GM18870 (cell line): Measurements from ENCODE around the gene IRF1.

Experiments used
- ATAC-seq: cut with Tn5 transposase; IDR thresholded peaks from one replicate; pipeline ENCODE4 v1.9.1; 2021; ENCODE audit warnings: moderate library complexity; ENCODE audit not compliant: unreplicated experiment

IRF1 gene

GRCh38 chr5:132500931-132501628 is 10.5 kb upstream of the IRF1 start:
- peak; percentile 40 for ATAC-seq

DNA sequence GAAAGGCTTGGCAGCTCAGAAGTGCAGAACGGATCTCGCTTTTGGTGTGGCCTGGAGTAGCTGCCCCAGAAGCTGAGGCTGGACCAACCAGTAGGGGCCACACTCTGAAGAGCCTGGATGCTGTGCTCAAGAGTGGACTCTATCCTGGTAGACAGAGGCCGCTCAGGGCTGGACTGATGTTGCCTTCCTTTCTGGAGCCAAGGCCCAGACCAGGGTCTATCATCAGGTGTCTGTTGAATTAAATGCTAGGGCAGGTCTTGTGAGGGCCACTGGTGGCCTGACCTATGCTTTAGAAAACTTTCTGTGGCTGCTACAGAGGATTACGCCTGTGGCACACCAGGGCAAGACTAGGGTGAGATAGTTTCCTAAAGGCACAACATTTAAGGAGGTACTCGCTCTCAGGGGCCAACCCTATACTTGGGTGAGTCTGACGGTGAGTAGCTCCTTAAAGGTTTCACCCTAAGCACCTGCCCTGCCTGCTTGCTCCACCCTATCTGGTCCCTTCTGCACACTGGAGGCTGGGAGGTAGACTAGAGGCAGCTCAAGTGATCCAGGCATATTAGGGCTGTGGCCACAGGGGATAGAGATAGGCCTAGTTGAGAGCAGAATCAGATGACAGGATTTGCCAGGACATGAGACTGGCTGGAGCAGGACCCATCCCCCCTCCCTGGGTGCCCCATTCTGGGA is 9.8 kb upstream of the IRF1 start:
- no peak for ATAC-seq

DNA sequence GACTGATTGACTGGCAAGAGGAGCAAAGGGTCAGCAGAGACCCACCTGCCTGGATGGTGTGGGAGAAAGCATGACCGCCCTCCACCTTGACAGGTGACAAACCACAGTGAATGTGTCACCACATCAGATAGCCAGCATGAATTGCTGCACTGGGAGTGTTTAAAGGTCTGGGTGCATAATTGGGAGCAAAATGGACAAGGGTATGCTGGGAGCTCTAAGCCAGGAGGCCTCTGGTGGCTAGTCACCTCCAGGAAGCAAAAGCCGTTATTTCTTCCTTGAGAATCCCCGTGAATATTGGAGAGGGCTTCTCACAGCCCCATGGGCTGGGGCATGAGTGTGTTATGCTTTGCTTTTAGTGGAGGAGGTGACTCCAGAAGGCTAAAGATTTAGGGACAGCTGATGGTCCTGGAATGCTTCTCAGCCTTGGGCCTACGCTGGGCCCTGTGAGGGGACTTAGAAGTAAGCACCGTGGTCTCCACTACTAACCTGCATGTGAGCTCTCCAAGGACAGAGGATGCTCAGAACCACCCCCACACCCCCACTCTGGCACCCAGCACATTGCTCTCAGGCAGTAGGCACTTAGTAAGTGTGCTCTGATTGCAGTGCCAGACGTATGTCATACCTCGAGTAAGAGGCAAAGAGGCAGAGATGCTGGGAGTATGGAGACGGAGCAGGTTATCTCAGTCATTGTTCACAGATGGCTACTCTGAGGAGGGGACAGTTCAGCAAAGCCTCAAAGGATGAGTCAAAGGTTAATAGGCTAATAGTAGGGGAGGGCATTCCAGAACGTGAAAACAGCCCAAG is 9.1 kb upstream of the IRF1 start:
- no peak for ATAC-seq

DNA sequence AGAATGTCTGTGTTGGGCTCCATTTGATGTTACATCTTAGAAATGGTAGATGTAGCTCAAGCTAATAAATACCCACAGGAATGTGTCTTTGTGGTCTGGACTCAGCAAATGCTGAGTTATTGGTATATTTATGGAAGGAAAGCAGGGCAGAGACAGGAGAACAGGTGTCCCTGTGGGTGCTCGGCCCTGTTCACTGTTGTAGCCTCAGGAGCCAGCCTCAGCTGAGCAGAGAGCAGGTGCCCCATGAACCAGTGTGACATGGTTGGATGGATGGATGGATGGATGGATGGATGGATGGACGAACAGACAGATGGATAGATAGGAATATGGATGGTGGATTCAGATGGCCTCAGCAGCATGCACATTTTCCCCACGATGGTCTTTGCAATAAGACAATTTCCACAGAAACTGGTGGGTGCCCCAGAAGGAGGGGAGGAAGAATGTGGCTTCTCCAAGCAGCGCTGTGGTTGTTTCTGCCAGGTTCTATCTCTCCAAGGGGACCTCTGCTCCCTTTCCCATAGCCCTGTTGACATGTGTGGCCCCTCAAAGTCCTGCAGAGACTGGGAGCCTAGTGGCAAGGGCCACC is 8.2 kb upstream of the IRF1 start:
- ATAC-seq: no peak

DNA sequence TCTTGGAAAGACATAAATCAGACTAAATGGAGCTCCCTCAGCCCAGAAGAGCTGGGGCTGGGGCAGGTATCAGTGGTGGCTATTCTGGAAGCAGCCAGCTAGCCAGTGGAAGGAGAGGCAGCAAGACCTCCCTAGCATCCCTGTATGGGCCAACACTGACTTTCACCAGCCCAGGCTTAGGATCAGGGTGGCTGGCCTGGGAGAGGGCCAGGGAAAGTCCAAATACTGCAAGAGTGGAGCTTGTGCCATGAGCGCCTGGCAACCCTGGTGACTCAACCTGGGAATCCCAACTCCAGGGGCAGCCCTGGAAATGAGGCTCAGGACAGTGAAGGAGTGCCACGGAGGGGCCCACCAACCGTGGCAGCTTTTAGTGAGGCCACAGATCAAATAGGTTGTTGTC is 7.6 kb upstream of the IRF1 start:
- no peak for ATAC-seq

DNA sequence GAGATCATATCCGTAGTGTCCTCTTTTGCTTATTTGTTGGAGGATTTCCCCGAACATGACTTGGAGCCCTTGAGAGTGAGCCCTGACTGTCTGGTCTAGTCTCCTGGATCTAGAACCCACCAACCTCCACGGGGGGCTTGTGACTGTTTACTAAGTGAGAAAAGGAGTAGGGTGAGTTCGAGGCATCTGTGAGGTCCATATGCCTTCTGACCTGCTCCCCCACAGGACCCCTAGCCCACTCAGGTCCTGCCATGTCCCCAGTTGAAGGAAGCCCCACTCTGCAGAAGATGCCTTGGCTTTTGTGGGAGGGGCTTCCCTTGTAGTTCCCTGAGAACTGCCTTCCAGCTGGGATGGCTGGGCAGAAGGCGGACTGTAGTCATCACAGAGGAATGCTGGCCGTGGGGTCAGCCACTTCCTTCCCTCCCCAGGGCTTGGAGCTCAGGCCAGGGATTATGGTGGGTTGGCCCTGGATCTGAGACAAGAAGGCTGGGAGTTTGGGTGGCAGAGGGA is 7.0 kb upstream of the IRF1 start:
- ATAC-seq: no peak

GRCh38 chr5:132496631-132497487 is 6.3 kb upstream of the IRF1 start:
- no peak for ATAC-seq

DNA sequence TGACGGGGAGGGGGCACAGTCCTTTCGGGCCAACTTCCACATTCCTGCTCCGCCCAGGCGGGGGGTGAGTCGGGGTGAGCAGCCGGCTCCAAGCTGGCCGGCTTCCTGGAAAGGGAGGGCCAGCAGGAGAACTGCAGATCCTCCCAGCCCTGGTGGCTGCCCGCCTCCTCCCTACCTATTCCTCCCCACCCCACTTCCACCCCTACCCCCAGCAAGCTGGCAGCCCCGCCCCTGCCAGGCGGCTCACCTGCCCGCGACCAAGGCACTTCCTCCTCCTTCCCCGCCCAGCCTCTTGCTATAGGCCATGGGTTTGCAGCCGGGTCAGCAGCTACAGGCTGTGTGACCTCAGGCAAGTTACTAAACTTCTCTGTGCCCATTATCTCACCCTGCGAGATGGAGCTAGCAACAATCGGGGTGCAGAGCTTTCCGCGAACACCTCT is 5.6 kb upstream of the IRF1 start:
- ATAC-seq: no peak

GRCh38 chr5:132495667-132496190 is 5.2 kb upstream of the IRF1 start:
- no peak for ATAC-seq

GRCh38 chr5:132493821-132494220 is 3.2 kb upstream of the IRF1 start:
- no peak for ATAC-seq

- ATAC-seq: no peak
These were observed 2.7 kb upstream of the IRF1 start for GRCh38 chr5:132493241-132493640.

DNA sequence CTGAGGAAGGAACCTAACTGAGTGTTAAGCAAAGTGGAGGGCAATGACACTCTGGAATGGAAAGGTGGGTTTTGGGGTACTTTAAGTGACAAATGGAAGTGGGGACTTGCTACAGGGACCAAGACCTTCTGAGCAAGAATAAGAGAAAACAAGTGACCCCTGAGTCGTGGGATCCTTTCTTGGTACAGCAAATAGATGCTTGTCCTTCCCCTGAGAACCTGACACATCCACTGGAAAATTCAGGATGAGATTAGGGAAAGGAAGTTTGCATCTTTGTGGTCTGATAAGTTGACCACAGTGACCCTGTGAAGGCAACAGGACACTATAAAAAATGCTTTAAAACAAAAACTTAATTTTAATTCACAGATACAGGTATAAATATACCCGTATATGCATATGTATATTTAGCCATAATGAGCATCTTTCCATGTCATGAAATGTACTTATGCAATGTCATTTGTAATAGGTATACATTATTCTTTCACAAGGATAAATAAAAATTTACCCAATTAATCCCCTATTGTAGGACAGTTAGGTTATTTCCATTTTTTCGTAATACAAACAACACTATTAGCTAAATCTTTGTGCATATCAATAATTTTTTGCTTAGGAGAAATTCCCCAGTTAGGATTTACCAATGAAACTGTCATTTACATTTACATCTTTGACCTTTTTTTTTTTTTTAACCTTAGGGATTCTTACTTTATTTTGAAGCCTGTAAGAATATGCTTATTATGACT is 2.0 kb upstream of the IRF1 start:
- no peak for ATAC-seq

- ATAC-seq: peak; percentile 24
These were observed 1.1 kb upstream of the IRF1 start for GRCh38 chr5:132491368-132492364.

- peak; percentile 1 for ATAC-seq
These were observed 596 bp downstream of the IRF1 start for GRCh38 chr5:132489871-132490483.

DNA sequence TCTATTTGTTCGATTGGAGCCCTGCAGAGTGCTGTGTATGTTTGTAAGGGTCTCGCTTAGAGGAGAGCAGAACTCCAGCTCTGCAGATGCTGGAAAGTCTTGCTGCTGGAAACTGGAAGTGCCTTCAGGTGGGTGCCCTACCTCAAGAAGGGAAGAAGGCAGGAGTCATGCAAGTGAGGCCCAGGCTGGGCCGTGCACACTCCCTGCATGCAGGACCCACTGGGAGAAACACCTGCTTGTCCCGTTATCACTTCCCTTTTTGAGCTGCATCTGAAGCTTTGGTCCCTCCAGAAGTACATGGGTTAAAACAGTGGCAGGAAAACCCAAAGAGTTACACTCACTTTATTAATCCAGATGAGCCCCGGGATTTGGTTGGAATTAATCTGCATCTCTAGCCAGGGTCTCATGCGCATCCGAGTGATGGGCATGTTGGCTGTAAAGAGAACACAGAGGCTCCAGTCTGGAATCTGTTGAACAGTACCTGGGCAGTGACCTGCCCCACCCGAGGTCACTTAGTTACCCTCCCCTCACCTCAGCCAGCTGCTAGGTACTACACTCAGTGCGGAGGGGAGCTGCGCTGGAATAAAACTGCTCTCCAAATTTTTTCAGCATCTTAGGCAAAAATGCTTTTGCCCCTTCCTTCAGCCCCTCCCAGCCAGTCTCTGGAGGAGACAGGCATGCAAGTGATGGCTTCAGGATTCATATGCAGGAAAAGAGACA is 1.4 kb downstream of the IRF1 start:
- ATAC-seq: no peak

DNA sequence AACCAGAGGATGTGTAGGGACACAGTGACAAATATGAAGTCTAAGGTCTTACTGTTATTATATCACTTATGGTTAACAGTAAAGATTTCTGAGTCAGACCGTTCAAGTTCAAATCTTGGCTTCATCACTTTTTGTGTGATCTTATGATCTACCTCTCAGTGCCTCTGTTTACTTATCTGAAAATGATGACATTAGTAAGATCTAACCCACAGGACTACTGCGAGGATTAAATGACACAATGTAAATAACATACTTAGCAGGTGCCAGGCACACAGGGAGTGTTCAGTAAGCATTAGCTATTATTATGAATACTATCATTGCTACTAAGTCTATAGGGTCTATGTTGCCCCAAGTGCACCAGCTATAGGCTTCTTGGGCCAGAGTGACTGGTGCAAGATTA is 2.0 kb downstream of the IRF1 start:
- ATAC-seq: no peak
